Measurements from ENCODE around the gene SELENOT.

Gene SELENOT, protein sequence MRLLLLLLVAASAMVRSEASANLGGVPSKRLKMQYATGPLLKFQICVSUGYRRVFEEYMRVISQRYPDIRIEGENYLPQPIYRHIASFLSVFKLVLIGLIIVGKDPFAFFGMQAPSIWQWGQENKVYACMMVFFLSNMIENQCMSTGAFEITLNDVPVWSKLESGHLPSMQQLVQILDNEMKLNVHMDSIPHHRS

GRCh38 chr3:150603153-150603979, at the start of gene SELENOT:
SELENOT (plus strand) TSS chr3:150603321; CDS start chr3:150603363, 42 bp downstream.
- Mint-ChIP-seq H3K27ac (peak within 1 kb of the TSS; percentile 99), H3K4me1 (peaks cover 63% of the 10 kb centered on the region), H3K4me3 (peak within 1 kb of the TSS; percentile 99), H3K9me3 (no peaks in the 10 kb centered on the region), H3K27me3 (no peaks in the 10 kb centered on the region), H3K36me3 (peaks cover 24% of the 10 kb centered on the region)

DNA sequence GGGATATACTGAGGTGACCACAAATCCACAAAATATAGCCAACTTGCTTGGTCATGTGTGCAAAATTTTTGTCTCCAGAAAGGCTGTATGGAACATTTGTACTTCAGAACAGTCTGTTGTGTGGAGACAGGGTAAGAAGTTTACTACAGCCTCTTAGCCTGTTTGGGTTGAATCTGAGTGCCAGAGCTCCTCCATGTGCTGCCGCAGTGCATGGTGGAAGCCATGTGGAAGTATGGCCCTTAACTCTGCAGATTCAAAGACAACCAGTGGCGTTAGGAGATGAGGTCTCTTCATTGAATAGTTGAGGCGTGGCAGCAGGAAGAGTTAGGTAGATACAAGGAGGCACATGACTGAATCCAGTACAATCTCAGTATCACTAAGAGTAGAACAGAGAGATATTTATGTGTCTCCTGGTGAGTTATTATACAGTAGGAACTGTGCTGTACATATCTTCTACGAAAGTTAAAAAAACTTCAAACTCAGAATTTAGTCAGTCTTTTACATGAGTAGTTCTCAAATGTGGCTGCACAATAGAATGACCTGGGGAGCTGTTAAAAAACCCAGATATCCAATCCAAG, 47.2 kb upstream of the SELENOT start:
- Mint-ChIP-seq H3K9me3 (no peaks in the 10 kb centered on the region), H3K4me1 (peaks cover 51% of the 10 kb centered on the region), H3K4me3 (no peak overlapping the region), H3K27ac (no peak overlapping the region), H3K36me3 (peaks cover 19% of the 10 kb centered on the region), H3K27me3 (no peaks in the 10 kb centered on the region)

DNA sequence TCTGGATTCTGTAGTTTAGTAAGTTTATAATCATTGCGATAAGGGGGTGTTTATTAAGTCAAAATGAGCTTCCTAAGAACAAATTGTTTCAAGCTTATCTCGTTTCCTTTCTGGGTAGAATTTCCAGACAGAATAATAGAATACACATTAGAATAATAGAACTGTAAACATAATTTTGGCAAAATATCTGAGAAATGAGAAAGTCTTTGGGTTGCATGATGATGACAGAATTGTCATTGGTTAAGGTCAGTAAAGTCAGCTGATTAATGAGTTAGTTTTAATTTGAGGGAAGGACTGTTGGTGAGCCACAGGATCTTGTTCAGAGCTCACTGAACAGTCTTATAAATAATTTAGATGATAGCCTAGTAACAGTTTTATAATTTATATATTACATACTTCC, 46.3 kb upstream of the SELENOT start:
- no peaks in the 10 kb centered on the region for H3K27me3 Mint-ChIP-seq
- H3K4me1 Mint-ChIP-seq = peaks cover 48% of the 10 kb centered on the region
- H3K4me3 Mint-ChIP-seq = no peak overlapping the region
- no peaks in the 10 kb centered on the region for H3K9me3 Mint-ChIP-seq
- H3K27ac Mint-ChIP-seq = peak overlapping the region; percentile 13
- peaks cover 19% of the 10 kb centered on the region for H3K36me3 Mint-ChIP-seq

GRCh38 chr3:150557725-150558124, 45.4 kb upstream of the SELENOT start:
- Mint-ChIP-seq H3K27me3 (no peaks in the 10 kb centered on the region), H3K4me3 (no peak overlapping the region), H3K27ac (no peak overlapping the region), H3K4me1 (peaks cover 48% of the 10 kb centered on the region), H3K36me3 (peaks cover 19% of the 10 kb centered on the region), H3K9me3 (no peaks in the 10 kb centered on the region)

DNA sequence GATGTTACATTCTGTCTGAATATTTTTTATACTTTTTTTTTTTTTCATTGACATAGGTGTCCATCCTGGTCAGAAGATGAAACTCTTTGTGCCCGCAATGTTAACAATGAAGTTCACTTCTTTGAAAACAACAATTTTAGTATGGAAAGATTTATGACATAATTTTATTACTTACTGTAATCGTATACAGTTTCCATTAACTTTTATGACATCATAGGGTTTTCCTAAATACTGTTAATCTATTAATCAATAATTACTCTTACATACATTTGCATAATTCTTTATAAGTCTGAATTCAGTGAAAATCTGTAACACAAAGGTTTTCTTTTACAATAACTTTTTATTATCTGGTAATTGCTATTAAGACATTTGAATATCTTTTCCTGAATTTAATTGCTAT, 38.9 kb upstream of the SELENOT start:
- H3K27ac Mint-ChIP-seq = no peak overlapping the region
- H3K36me3 Mint-ChIP-seq = peaks cover 16% of the 10 kb centered on the region
- no peaks in the 10 kb centered on the region for H3K9me3 Mint-ChIP-seq
- peaks cover 8% of the 10 kb centered on the region for H3K4me1 Mint-ChIP-seq
- H3K27me3 Mint-ChIP-seq = no peaks in the 10 kb centered on the region
- H3K4me3 Mint-ChIP-seq = no peak overlapping the region

- peaks cover 4% of the 10 kb centered on the region for H3K4me1 Mint-ChIP-seq
- no peaks in the 10 kb centered on the region for H3K9me3 Mint-ChIP-seq
- H3K27ac Mint-ChIP-seq = no peak overlapping the region
- no peaks in the 10 kb centered on the region for H3K27me3 Mint-ChIP-seq
- H3K4me3 Mint-ChIP-seq = no peak overlapping the region
- peaks cover 19% of the 10 kb centered on the region for H3K36me3 Mint-ChIP-seq
Observed at GRCh38 chr3:150567328-150567727, 35.8 kb upstream of the SELENOT start.

DNA sequence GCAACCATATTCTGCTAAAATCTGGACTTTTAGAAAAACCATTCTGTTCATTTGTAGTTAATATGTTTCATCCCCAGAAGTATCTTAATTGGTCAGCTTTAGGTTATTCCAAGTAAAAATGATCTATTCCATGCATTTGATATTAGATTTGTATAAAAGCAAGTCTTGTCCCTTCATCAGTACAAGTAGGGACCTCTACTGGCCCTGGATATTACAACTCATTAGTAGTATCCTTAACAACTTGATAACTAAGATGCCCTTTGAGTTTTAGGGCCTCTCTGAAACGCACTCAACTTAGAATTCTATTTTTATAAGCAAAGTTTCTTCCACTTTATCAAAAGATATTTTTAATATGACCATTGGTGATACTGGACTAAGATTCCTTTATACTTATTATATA, 25.3 kb upstream of the SELENOT start:
- H3K27ac Mint-ChIP-seq = no peak overlapping the region
- H3K9me3 Mint-ChIP-seq = no peaks in the 10 kb centered on the region
- H3K27me3 Mint-ChIP-seq = no peaks in the 10 kb centered on the region
- H3K4me1 Mint-ChIP-seq = peaks cover 23% of the 10 kb centered on the region
- no peak overlapping the region for H3K4me3 Mint-ChIP-seq
- peaks cover 15% of the 10 kb centered on the region for H3K36me3 Mint-ChIP-seq

GRCh38 chr3:150581174-150581573, 21.9 kb upstream of the SELENOT start:
- Mint-ChIP-seq H3K27ac (no peak overlapping the region), H3K27me3 (no peaks in the 10 kb centered on the region), H3K9me3 (no peaks in the 10 kb centered on the region), H3K4me1 (peaks cover 5% of the 10 kb centered on the region), H3K36me3 (peaks cover 18% of the 10 kb centered on the region), H3K4me3 (no peak overlapping the region)

GRCh38 chr3:150582620-150583019, 20.5 kb upstream of the SELENOT start:
- no peaks in the 10 kb centered on the region for H3K9me3 Mint-ChIP-seq
- H3K4me3 Mint-ChIP-seq = no peak overlapping the region
- peaks cover 8% of the 10 kb centered on the region for H3K36me3 Mint-ChIP-seq
- H3K4me1 Mint-ChIP-seq = peaks cover 5% of the 10 kb centered on the region
- peak overlapping the region; percentile 66 for H3K27ac Mint-ChIP-seq
- no peaks in the 10 kb centered on the region for H3K27me3 Mint-ChIP-seq

- Mint-ChIP-seq H3K27me3 (no peaks in the 10 kb centered on the region), H3K36me3 (peaks cover 5% of the 10 kb centered on the region), H3K27ac (peak overlapping the region; percentile 23), H3K4me3 (no peak overlapping the region), H3K9me3 (no peaks in the 10 kb centered on the region), H3K4me1 (peaks cover 5% of the 10 kb centered on the region)
Observed at GRCh38 chr3:150583028-150583427, 20.1 kb upstream of the SELENOT start.

- no peak overlapping the region for H3K27ac Mint-ChIP-seq
- peaks cover 3% of the 10 kb centered on the region for H3K36me3 Mint-ChIP-seq
- H3K9me3 Mint-ChIP-seq = no peaks in the 10 kb centered on the region
Observed at GRCh38 chr3:150588027-150588830, 14.9 kb upstream of the SELENOT start.

GRCh38 chr3:150589759-150590158, 13.4 kb upstream of the SELENOT start:
- Mint-ChIP-seq H3K27ac (no peak overlapping the region), H3K27me3 (no peaks in the 10 kb centered on the region)

More at GRCh38 chr3:150588027-150588830, 14.9 kb upstream of the SELENOT start:
- H3K4me1 Mint-ChIP-seq = peaks cover 10% of the 10 kb centered on the region
- no peak overlapping the region for H3K4me3 Mint-ChIP-seq
- H3K27me3 Mint-ChIP-seq = no peaks in the 10 kb centered on the region

GRCh38 chr3:150594150-150594549, 9.0 kb upstream of the SELENOT start:
- Mint-ChIP-seq H3K4me3 (no peak overlapping the region), H3K4me1 (peaks cover 6% of the 10 kb centered on the region), H3K27ac (no peak overlapping the region), H3K27me3 (no peaks in the 10 kb centered on the region), H3K36me3 (no peaks in the 10 kb centered on the region), H3K9me3 (no peaks in the 10 kb centered on the region)

More at GRCh38 chr3:150589759-150590158, 13.4 kb upstream of the SELENOT start:
- no peaks in the 10 kb centered on the region for H3K9me3 Mint-ChIP-seq
- H3K4me3 Mint-ChIP-seq = no peak overlapping the region
- H3K4me1 Mint-ChIP-seq = peaks cover 10% of the 10 kb centered on the region
- peaks cover 3% of the 10 kb centered on the region for H3K36me3 Mint-ChIP-seq

DNA sequence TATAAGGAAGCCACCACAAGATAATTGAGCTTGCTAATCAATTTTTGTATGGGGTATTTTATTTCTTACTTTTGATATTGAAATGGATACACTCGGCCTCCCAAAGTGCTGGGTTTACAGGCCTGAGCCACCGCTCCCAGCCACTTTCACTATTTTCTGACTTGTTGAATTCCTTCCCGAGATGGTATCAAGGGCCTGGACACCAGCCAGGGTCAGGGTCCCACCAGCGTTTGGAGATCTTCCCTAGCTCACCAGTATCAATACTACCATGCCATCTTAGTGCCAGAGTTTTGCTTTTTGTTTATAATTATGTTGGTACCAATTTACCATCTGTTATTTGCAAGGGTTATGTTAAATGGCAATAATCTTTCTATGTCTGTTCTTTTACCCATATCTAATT, 5.5 kb upstream of the SELENOT start:
- no peaks in the 10 kb centered on the region for H3K9me3 Mint-ChIP-seq
- peaks cover 2% of the 10 kb centered on the region for H3K36me3 Mint-ChIP-seq
- peaks cover 18% of the 10 kb centered on the region for H3K4me1 Mint-ChIP-seq
- H3K4me3 Mint-ChIP-seq = no peak overlapping the region
- no peaks in the 10 kb centered on the region for H3K27me3 Mint-ChIP-seq
- H3K27ac Mint-ChIP-seq = no peak overlapping the region

GRCh38 chr3:150599611-150600297, 3.4 kb upstream of the SELENOT start:
- Mint-ChIP-seq H3K27ac (no peak overlapping the region), H3K4me3 (no peak overlapping the region), H3K4me1 (peaks cover 28% of the 10 kb centered on the region), H3K27me3 (no peaks in the 10 kb centered on the region), H3K36me3 (peaks cover 10% of the 10 kb centered on the region), H3K9me3 (no peaks in the 10 kb centered on the region)
